SK-N-SH (cell line): Measurements from ENCODE around the gene FKBP2. TPM values are rescaled to one million over a fixed set of nuclear protein-coding genes. Genes with fewer than 3 reads are reported as not detected.
A peak's percentile ranks its signal among the peaks of the same experiment; 100 is the strongest.

Source experiments
- CTCF ChIA-PET: fragments of 300-600, 350-600 bp; formaldehyde crosslinking; extraction: SDS; loops from one replicate; lab custom pipeline; 2021; lab: Yijun Ruan, JAX
- POLR2A ChIA-PET: fragments of 350-600 bp; sonication (Branson Sonifier 250); formaldehyde crosslinking; extraction: SDS; loops from one replicate; lab custom pipeline; 2020; ENCODE audit warnings: antibody characterized with exemption, inconsistent platforms; lab: Yijun Ruan, JAX
- DNase-seq: peaks from one replicate; pipeline ENCODE4 v3.0.0; 2012
- H2AFZ ChIP-seq: fragments of 200-600 bp; sonication (generic); 2 replicates; pipeline ENCODE4 v1.8.1; 2016; ENCODE audit warnings: antibody characterized with exemption, mild to moderate bottlenecking, low read depth
- H3F3A ChIP-seq: fragments of 200-600 bp; sonication (generic); replicated peaks from 2 replicates; pipeline ENCODE3; 2016; ENCODE audit warnings: antibody characterized with exemption, mild to moderate bottlenecking; ENCODE audit not compliant: insufficient read depth
- H3K27ac ChIP-seq, 2 experiments: fragments of 200-500 bp in 1 of 2; fragments of 200-600 bp in 1 of 2; sonication (Bioruptor generic) in 1 of 2; sonication (generic), shearing (Covaris generic) in 1 of 2; 2 replicates each; pipeline versions ENCODE4 v1.5.1 to v1.6.1; 2014 to 2016; ENCODE audit warnings: low read depth in 2 of 2, inconsistent platforms in 1 of 2, low read length in 1 of 2, mild to moderate bottlenecking in 1 of 2, mixed read lengths in 1 of 2
- H3K27me3 ChIP-seq: fragments of 200-600 bp; sonication (generic), shearing (Covaris generic); 2 replicates; pipeline ENCODE4 v1.6.1; 2016; ENCODE audit warnings: mixed run types; ENCODE audit not compliant: insufficient read depth
- H3K36me3 ChIP-seq, 2 experiments: fragments of 200-500 bp in 1 of 2; fragments of 200-600 bp in 1 of 2; sonication (Bioruptor generic) in 1 of 2; sonication (generic) in 1 of 2; replicated peaks in 1 of 2; 2 replicates each; pipeline versions ENCODE3 to v1.5.1; 2014 to 2016; ENCODE audit warnings: low read length in 1 of 2, mild to moderate bottlenecking in 1 of 2; ENCODE audit not compliant: insufficient read depth in 2 of 2, control insufficient read depth in 1 of 2
- H3K4me1 ChIP-seq, 2 experiments: fragments of 200-500 bp in 1 of 2; fragments of 200-600 bp in 1 of 2; sonication (Bioruptor generic) in 1 of 2; sonication (generic), shearing (Covaris generic) in 1 of 2; 2 replicates each; pipeline versions ENCODE4 v1.5.1 to v1.6.1; 2014 to 2016; ENCODE audit warnings: low read depth in 1 of 2, low read length in 1 of 2, mixed run types in 1 of 2; ENCODE audit not compliant: insufficient read depth in 2 of 2, control insufficient read depth in 1 of 2
- H3K4me2 ChIP-seq: fragments of 200-600 bp; sonication (generic), shearing (Covaris generic); 2 replicates; pipeline ENCODE4 v1.6.1; 2017; ENCODE audit warnings: mixed run types
- H3K4me3 ChIP-seq, 2 experiments: fragments of 200-500 bp in 1 of 2; fragments of 200-600 bp in 1 of 2; sonication (Bioruptor generic) in 1 of 2; sonication (generic), shearing (Covaris generic) in 1 of 2; 2 replicates each; pipeline versions ENCODE4 v1.5.1 to v1.8.1; 2014 to 2016; ENCODE audit warnings: low read depth in 2 of 2, inconsistent platforms in 1 of 2, low read length in 1 of 2, mild to moderate bottlenecking in 1 of 2, mixed read lengths in 1 of 2, moderate library complexity in 1 of 2
- H3K79me2 ChIP-seq: fragments of 200-600 bp; sonication (generic); 2 replicates; pipeline ENCODE4 v1.8.1; 2017; ENCODE audit warnings: mild to moderate bottlenecking; ENCODE audit not compliant: insufficient read depth
- H3K9ac ChIP-seq: fragments of 200-600 bp; sonication (generic); 2 replicates; pipeline ENCODE4 v1.6.1; 2017; ENCODE audit warnings: mixed run types
- H3K9me2 ChIP-seq: fragments of 200-600 bp; sonication (generic); 2 replicates; pipeline ENCODE4 v1.6.1; 2017; ENCODE audit warnings: mixed run types
- H3K9me3 ChIP-seq: fragments of 200-600 bp; sonication (generic); 2 replicates; pipeline ENCODE4 v1.6.1; 2017; ENCODE audit warnings: mixed run types, mild to moderate bottlenecking, moderate library complexity
- H4K20me1 ChIP-seq: fragments of 200-600 bp; sonication (generic); 2 replicates; pipeline ENCODE4 v1.6.1; 2017; ENCODE audit warnings: mild to moderate bottlenecking, mixed run types; ENCODE audit not compliant: insufficient read depth
- CTCF ChIP-seq: fragments of 200-600 bp; sonication (generic); IDR thresholded peaks from 2 replicates; pipeline ENCODE4 v1.6.1; 2017; ENCODE audit warnings: antibody characterized with exemption, mild to moderate bottlenecking, moderate library complexity
- FOXJ3 ChIP-seq: sonication (generic); formaldehyde crosslinking; IDR thresholded peaks from 2 replicates; pipeline ENCODE4 v1.5.1; 2020; ENCODE audit warnings: mild to moderate bottlenecking, missing genetic modification reagents
- FOXM1 ChIP-seq: IDR thresholded peaks from 2 replicates; pipeline ENCODE4 v1.4.0; 2012; ENCODE audit warnings: low read depth, mild to moderate bottlenecking
- MAX ChIP-seq: IDR thresholded peaks from 2 replicates; pipeline ENCODE4 v1.4.0; 2012; ENCODE audit warnings: low read depth
- NRF1 ChIP-seq: IDR thresholded peaks from 2 replicates; pipeline ENCODE4 v1.6.1; 2012; ENCODE audit warnings: low read depth, mild to moderate bottlenecking, low read length
- REST ChIP-seq: IDR thresholded peaks from 2 replicates; pipeline ENCODE4 v1.6.1; 2012; ENCODE audit warnings: mild to moderate bottlenecking, low read depth, low read length, moderate library complexity
- SMC3 ChIP-seq: IDR thresholded peaks from 2 replicates; pipeline ENCODE4 v1.6.1; 2012; ENCODE audit warnings: low read depth, low read length, improper control_type of control experiment
- TCF12 ChIP-seq: IDR thresholded peaks from 2 replicates; pipeline ENCODE4 v1.4.0; 2012
- TEAD4 ChIP-seq: IDR thresholded peaks from 2 replicates; pipeline ENCODE4 v1.4.0; 2012; ENCODE audit warnings: mild to moderate bottlenecking, borderline replicate concordance; ENCODE audit not compliant: insufficient read depth
- WGBS: methylation state at CpG from one replicate; pipeline ENCODE4 v1.1.6; 2017; ENCODE audit warnings: low lambda C conversion rate; 5-methylcytosine and 5-hydroxymethylcytosine counted together
- polyA plus RNA-seq, 3 experiments: library from polyadenylated mRNA; depleted of rRNA; stranded (reverse); fragments of >200 nt; gene quantifications; 2 replicates each; pipeline ENCODE4 v1.2.3, GENCODE V29; 2012

The FKBP2 gene
- polyA plus RNA-seq, 1 of the 3 experiments (the other 2 are of a cell fraction), result 127 TPM

GRCh38 chr11:64250415-64251015, 9.6 kb downstream of the FKBP2 start:
- peaks cover 39% of the 10 kb centered on the region for H3K79me2 ChIP-seq
- TF ChIP-seq FOXM1 (no peak), REST (no peak), MAX (no peak), TEAD4 (no peak), FOXJ3 (CRISPR knock-in tag) (no peak), TCF12 (no peak)
- TF ChIP-seq, all 33 proteins: peak for 0
- no peaks in the 10 kb centered on the region for H3K27me3 ChIP-seq
- H3K27ac ChIP-seq, result peak overlapping the region in 1 of 2 experiments; percentile 81; a peak in 1 of 4 replicates
- no peak overlapping the region; the same call in 1 of the 2 replicates for H2AFZ ChIP-seq
- H3F3A ChIP-seq, result peaks cover 5% of the 10 kb centered on the region
- peak overlapping the region; percentile 56; the same call in 1 of the 2 replicates for H3K9ac ChIP-seq
- POLR2A ChIA-PET, result interaction anchor here (1.0 to 12.4 kb wide), 3 partner anchors 9 to 19 kb away, joined by 3 to 112 read pairs (median 34); partner anchors contain the start of gene FKBP2
- H3K4me1 ChIP-seq, result peaks cover 10 to 34% of the 10 kb centered on the region in 2 experiments; a peak in 2 of 4 replicates
- H3K4me3 ChIP-seq, result peak overlapping the region; percentile 88 to 90
- DNase-seq, result peak; percentile 21
- CTCF ChIA-PET, result interaction anchor here (0.7 to 4.6 kb wide), 18 partner anchors 8 to 860 kb away, joined by 3 to 119 read pairs (median 11); partner anchors contain the start of genes BAD, ESRRA, FKBP2 and GPR137
- peaks cover 1 to 11% of the 10 kb centered on the region in 2 experiments for H3K36me3 ChIP-seq
- peak overlapping the region; percentile 92 for H3K4me2 ChIP-seq
- no peaks in the 10 kb centered on the region for H3K9me2 ChIP-seq
- H3K9me3 ChIP-seq, result no peaks in the 10 kb centered on the region
- WGBS, result 14% methylated on average over 4 of the region's 13 CpGs
- peaks cover 14% of the 10 kb centered on the region for H4K20me1 ChIP-seq

GRCh38 chr11:64251016-64251752, 10.3 kb downstream of the FKBP2 start, which contains the start of gene PLCB3:
Gene PLCB3, plus strand, starts transcription at chr11:64251530. Its CDS starts 120 bp downstream, at chr11:64251650.
- peaks cover 4 to 18% of the 10 kb centered on the region in 2 experiments for H3K36me3 ChIP-seq
- H3K9me2 ChIP-seq, result no peaks in the 10 kb centered on the region
- no peaks in the 10 kb centered on the region for H3K27me3 ChIP-seq
- peaks cover 14% of the 10 kb centered on the region for H4K20me1 ChIP-seq
- H3K27ac ChIP-seq, result peak within 1 kb of the TSS; percentile 32 to 81
- peak within 1 kb of the TSS; percentile 51; the same call in 1 of the 2 replicates for H2AFZ ChIP-seq
- peak within 1 kb of the TSS; percentile 96 for H3K4me2 ChIP-seq
- POLR2A ChIA-PET, result interaction anchor here (1.2 to 12.4 kb wide), 3 partner anchors 9 to 19 kb away, joined by 4 to 112 read pairs (median 34); no protein-coding TSS in a partner anchor
- TF ChIP-seq SMC3, result peak; percentile 17
- TF ChIP-seq CTCF, result peak; percentile 68
- TF ChIP-seq NRF1, result no peak
- CTCF ChIA-PET, result interaction anchor here (0.6 to 4.6 kb wide), 24 partner anchors 9 to 859 kb away, joined by 3 to 119 read pairs (median 6); partner anchors contain the start of genes BAD, COX8A, ESRRA and FKBP2
- H3K4me3 ChIP-seq, result peak within 1 kb of the TSS; percentile 88 to 90
- peak; percentile 96 for DNase-seq
- H3K9me3 ChIP-seq, result no peaks in the 10 kb centered on the region
- peaks cover 32% of the 10 kb centered on the region for H3K79me2 ChIP-seq
- peaks cover 8% of the 10 kb centered on the region for H3F3A ChIP-seq
- peaks cover 10 to 32% of the 10 kb centered on the region in 2 experiments; a peak in 2 of 4 replicates for H3K4me1 ChIP-seq
- peak within 1 kb of the TSS; percentile 82 for H3K9ac ChIP-seq
- WGBS, result 0% methylated on average over 4 of the region's 75 CpGs
